ENCODE results near the gene CDH18.

CDH18 gene

GRCh38 chr5:19927170-19927569, 60.8 kb downstream of the CDH18 start:
- H3K27ac ChIP-seq (ENCODE audit: low read depth, low read length) = no peak overlapping the region
- no peak overlapping the region for H3K18ac ChIP-seq (ENCODE audit: low read length)
- H3K9ac ChIP-seq (ENCODE audit: low read length) = no peak overlapping the region
- no peak overlapping the region for H2AK5ac ChIP-seq (ENCODE audit: low read length)
- H3K4ac ChIP-seq (ENCODE audit: low read depth, low read length) = no peak overlapping the region
- H3K36me3 ChIP-seq (ENCODE audit: control insufficient read depth, insufficient read depth, low read length) = no peaks in the 10 kb centered on the region
- H3K27me3 ChIP-seq (ENCODE audit: insufficient read depth, low read length, poor library complexity) = no peaks in the 10 kb centered on the region
- H4K8ac ChIP-seq (ENCODE audit: low read depth, low read length) = no peak overlapping the region
- H3K79me2 ChIP-seq (ENCODE audit: control insufficient read depth, insufficient read depth, low read length) = no peaks in the 10 kb centered on the region
- H3K4me1 ChIP-seq (ENCODE audit: control insufficient read depth, low read depth, low read length) = peaks cover 5% of the 10 kb centered on the region
- H2BK5ac ChIP-seq (ENCODE audit: low read length) = no peak overlapping the region
- H3K23ac ChIP-seq (ENCODE audit: low read length) = no peak overlapping the region
- H3K4me2 ChIP-seq (ENCODE audit: low read length) = no peak overlapping the region
- no peak overlapping the region for H3K56ac ChIP-seq (ENCODE audit: low read length)
- H3K79me1 ChIP-seq (ENCODE audit: low read length) = no peaks in the 10 kb centered on the region
- H2BK120ac ChIP-seq (ENCODE audit: low read depth, low read length) = no peak overlapping the region
- H3K4me3 ChIP-seq (ENCODE audit: low read length) = no peak overlapping the region
- no peak overlapping the region for H2BK15ac ChIP-seq (replicated peaks; ENCODE audit: low read depth)
- DNase-seq = no peak
- WGBS (ENCODE audit: extremely low coverage, insufficient coverage, low lambda C conversion rate) = no CpG with 5 or more reads among the region's 2 CpGs
- H4K5ac ChIP-seq (ENCODE audit: low read length) = no peak overlapping the region

- Histone ChIP-seq H2BK5ac (ENCODE audit: low read length) (no peak overlapping the region), H3K18ac (ENCODE audit: low read length) (no peak overlapping the region), H3K56ac (ENCODE audit: low read length) (no peak overlapping the region), H2BK120ac (ENCODE audit: low read depth, low read length) (no peak overlapping the region), H3K4me1 (ENCODE audit: control insufficient read depth, low read depth, low read length) (no peaks in the 10 kb centered on the region), H3K4me2 (ENCODE audit: low read length) (no peak overlapping the region), H3K9ac (ENCODE audit: low read length) (no peak overlapping the region), H4K5ac (ENCODE audit: low read length) (no peak overlapping the region), H3K79me1 (ENCODE audit: low read length) (no peaks in the 10 kb centered on the region), H3K23ac (ENCODE audit: low read length) (no peak overlapping the region), H3K4me3 (ENCODE audit: low read length) (no peak overlapping the region), H2BK15ac (replicated peaks; ENCODE audit: low read depth) (no peak overlapping the region), H2AK5ac (ENCODE audit: low read length) (no peak overlapping the region), H3K27me3 (ENCODE audit: insufficient read depth, low read length, poor library complexity) (no peaks in the 10 kb centered on the region), H3K79me2 (ENCODE audit: control insufficient read depth, insufficient read depth, low read length) (no peaks in the 10 kb centered on the region), H3K36me3 (ENCODE audit: control insufficient read depth, insufficient read depth, low read length) (no peaks in the 10 kb centered on the region), H3K27ac (ENCODE audit: low read depth, low read length) (no peak overlapping the region), H3K4ac (ENCODE audit: low read depth, low read length) (peak overlapping the region; percentile 31), H4K8ac (ENCODE audit: low read depth, low read length) (no peak overlapping the region)
- WGBS (ENCODE audit: extremely low coverage, insufficient coverage, low lambda C conversion rate) = no CpG with 5 or more reads among the region's 3 CpGs
- DNase-seq = no peak
These were observed 64.3 kb downstream of the CDH18 start for GRCh38 chr5:19923742-19924141.

DNA sequence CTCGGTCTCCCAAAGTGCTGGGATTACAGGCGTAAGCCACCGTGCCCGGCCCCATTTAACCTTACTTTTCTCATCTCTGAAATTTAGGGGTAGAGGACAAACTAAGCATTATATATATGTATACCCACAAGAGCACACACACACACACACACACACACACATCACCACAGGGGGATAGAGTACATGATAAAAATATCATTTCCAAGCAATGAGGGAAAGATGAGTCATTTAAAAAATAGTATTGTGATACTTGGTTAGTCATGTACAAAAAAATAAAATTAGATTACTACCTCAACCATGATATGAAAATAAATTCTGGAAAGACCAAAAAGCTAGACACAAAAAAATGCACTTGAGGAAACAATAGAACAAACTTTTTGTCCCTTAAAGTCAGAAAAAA, 67.2 kb downstream of the CDH18 start:
- no peaks in the 10 kb centered on the region for H3K27me3 ChIP-seq (ENCODE audit: insufficient read depth, low read length, poor library complexity)
- H3K4me1 ChIP-seq (ENCODE audit: control insufficient read depth, low read depth, low read length) = no peaks in the 10 kb centered on the region
- H3K9ac ChIP-seq (ENCODE audit: low read length) = no peak overlapping the region
- no peak overlapping the region for H2BK5ac ChIP-seq (ENCODE audit: low read length)
- no peak overlapping the region for H3K18ac ChIP-seq (ENCODE audit: low read length)
- WGBS (ENCODE audit: extremely low coverage, insufficient coverage, low lambda C conversion rate) = no CpG with 5 or more reads among the region's 4 CpGs
- H4K5ac ChIP-seq (ENCODE audit: low read length) = no peak overlapping the region
- no peaks in the 10 kb centered on the region for H3K36me3 ChIP-seq (ENCODE audit: control insufficient read depth, insufficient read depth, low read length)
- H3K23ac ChIP-seq (ENCODE audit: low read length) = no peak overlapping the region
- no peak overlapping the region for H3K4me2 ChIP-seq (ENCODE audit: low read length)
- H2BK120ac ChIP-seq (ENCODE audit: low read depth, low read length) = no peak overlapping the region
- H3K27ac ChIP-seq (ENCODE audit: low read depth, low read length) = no peak overlapping the region
- no peak overlapping the region for H3K56ac ChIP-seq (ENCODE audit: low read length)
- H2BK15ac ChIP-seq (replicated peaks; ENCODE audit: low read depth) = no peak overlapping the region
- H3K4ac ChIP-seq (ENCODE audit: low read depth, low read length) = no peak overlapping the region
- no peak for DNase-seq
- H3K4me3 ChIP-seq (ENCODE audit: low read length) = no peak overlapping the region
- H2AK5ac ChIP-seq (ENCODE audit: low read length) = no peak overlapping the region
- H3K79me2 ChIP-seq (ENCODE audit: control insufficient read depth, insufficient read depth, low read length) = no peaks in the 10 kb centered on the region
- no peak overlapping the region for H4K8ac ChIP-seq (ENCODE audit: low read depth, low read length)
- H3K79me1 ChIP-seq (ENCODE audit: low read length) = no peaks in the 10 kb centered on the region

- DNase-seq = no peak
- Histone ChIP-seq H3K4me1 (ENCODE audit: control insufficient read depth, low read depth, low read length) (no peaks in the 10 kb centered on the region), H4K5ac (ENCODE audit: low read length) (no peak overlapping the region), H3K79me1 (ENCODE audit: low read length) (no peaks in the 10 kb centered on the region), H2BK5ac (ENCODE audit: low read length) (no peak overlapping the region), H3K36me3 (ENCODE audit: control insufficient read depth, insufficient read depth, low read length) (no peaks in the 10 kb centered on the region), H3K4me3 (ENCODE audit: low read length) (no peak overlapping the region), H3K4ac (ENCODE audit: low read depth, low read length) (no peak overlapping the region), H3K27me3 (ENCODE audit: insufficient read depth, low read length, poor library complexity) (no peaks in the 10 kb centered on the region), H3K18ac (ENCODE audit: low read length) (no peak overlapping the region), H3K27ac (ENCODE audit: low read depth, low read length) (no peak overlapping the region), H2BK120ac (ENCODE audit: low read depth, low read length) (no peak overlapping the region), H4K8ac (ENCODE audit: low read depth, low read length) (no peak overlapping the region), H2AK5ac (ENCODE audit: low read length) (no peak overlapping the region), H3K9ac (ENCODE audit: low read length) (no peak overlapping the region), H2BK15ac (replicated peaks; ENCODE audit: low read depth) (no peak overlapping the region), H3K79me2 (ENCODE audit: control insufficient read depth, insufficient read depth, low read length) (no peaks in the 10 kb centered on the region), H3K56ac (ENCODE audit: low read length) (no peak overlapping the region), H3K4me2 (ENCODE audit: low read length) (no peak overlapping the region), H3K23ac (ENCODE audit: low read length) (no peak overlapping the region)
- no CpG with 5 or more reads among the region's 3 CpGs for WGBS (ENCODE audit: extremely low coverage, insufficient coverage, low lambda C conversion rate)
These were observed 69.2 kb downstream of the CDH18 start for GRCh38 chr5:19918780-19919179.

- Histone ChIP-seq H2AK5ac (ENCODE audit: low read length) (no peak overlapping the region), H2BK15ac (replicated peaks; ENCODE audit: low read depth) (no peak overlapping the region), H3K4me1 (ENCODE audit: control insufficient read depth, low read depth, low read length) (no peaks in the 10 kb centered on the region), H3K18ac (ENCODE audit: low read length) (no peak overlapping the region), H3K79me1 (ENCODE audit: low read length) (no peaks in the 10 kb centered on the region), H3K27ac (ENCODE audit: low read depth, low read length) (no peak overlapping the region), H3K23ac (ENCODE audit: low read length) (no peak overlapping the region), H4K8ac (ENCODE audit: low read depth, low read length) (no peak overlapping the region), H3K27me3 (ENCODE audit: insufficient read depth, low read length, poor library complexity) (no peaks in the 10 kb centered on the region), H3K36me3 (ENCODE audit: control insufficient read depth, insufficient read depth, low read length) (no peaks in the 10 kb centered on the region), H3K4me2 (ENCODE audit: low read length) (no peak overlapping the region), H3K9ac (ENCODE audit: low read length) (no peak overlapping the region), H4K5ac (ENCODE audit: low read length) (no peak overlapping the region), H2BK120ac (ENCODE audit: low read depth, low read length) (no peak overlapping the region), H3K56ac (ENCODE audit: low read length) (no peak overlapping the region), H3K4me3 (ENCODE audit: low read length) (no peak overlapping the region), H3K4ac (ENCODE audit: low read depth, low read length) (no peak overlapping the region), H3K79me2 (ENCODE audit: control insufficient read depth, insufficient read depth, low read length) (no peaks in the 10 kb centered on the region), H2BK5ac (ENCODE audit: low read length) (no peak overlapping the region)
- no CpG with 5 or more reads among the region's 5 CpGs for WGBS (ENCODE audit: extremely low coverage, insufficient coverage, low lambda C conversion rate)
- no peak for DNase-seq
These were observed 70.3 kb downstream of the CDH18 start for GRCh38 chr5:19917588-19918122.

GRCh38 chr5:19910136-19910535, 77.9 kb downstream of the CDH18 start:
- H3K79me1 ChIP-seq (ENCODE audit: low read length) = no peaks in the 10 kb centered on the region
- no peak overlapping the region for H3K18ac ChIP-seq (ENCODE audit: low read length)
- no peak overlapping the region for H3K56ac ChIP-seq (ENCODE audit: low read length)
- no peak overlapping the region for H4K5ac ChIP-seq (ENCODE audit: low read length)
- H3K79me2 ChIP-seq (ENCODE audit: control insufficient read depth, insufficient read depth, low read length) = no peaks in the 10 kb centered on the region
- H4K8ac ChIP-seq (ENCODE audit: low read depth, low read length) = no peak overlapping the region
- no peak overlapping the region for H3K9ac ChIP-seq (ENCODE audit: low read length)
- no peak overlapping the region for H2BK15ac ChIP-seq (replicated peaks; ENCODE audit: low read depth)
- H2BK120ac ChIP-seq (ENCODE audit: low read depth, low read length) = no peak overlapping the region
- no peaks in the 10 kb centered on the region for H3K36me3 ChIP-seq (ENCODE audit: control insufficient read depth, insufficient read depth, low read length)
- H3K4me1 ChIP-seq (ENCODE audit: control insufficient read depth, low read depth, low read length) = peaks cover 3% of the 10 kb centered on the region
- H2BK5ac ChIP-seq (ENCODE audit: low read length) = no peak overlapping the region
- H2AK5ac ChIP-seq (ENCODE audit: low read length) = no peak overlapping the region
- no peak overlapping the region for H3K27ac ChIP-seq (ENCODE audit: low read depth, low read length)
- no peaks in the 10 kb centered on the region for H3K27me3 ChIP-seq (ENCODE audit: insufficient read depth, low read length, poor library complexity)
- H3K4me3 ChIP-seq (ENCODE audit: low read length) = no peak overlapping the region
- no peak overlapping the region for H3K23ac ChIP-seq (ENCODE audit: low read length)
- no peak overlapping the region for H3K4me2 ChIP-seq (ENCODE audit: low read length)
- no peak overlapping the region for H3K4ac ChIP-seq (ENCODE audit: low read depth, low read length)
- WGBS (ENCODE audit: extremely low coverage, insufficient coverage, low lambda C conversion rate) = no CpG with 5 or more reads among the region's 4 CpGs
- no peak for DNase-seq
